ENCODE data around the gene TSEN54. TPM values are rescaled to one million over a fixed set of nuclear protein-coding genes. Genes with fewer than 3 reads are reported as not detected.
"Not testable (repeated sequence)": the region's sequence is repeated elsewhere in the genome, so short reads cannot be mapped to it uniquely, and the experiment has no call there.

The TSEN54 gene
- total RNA-seq, 2 experiments from 2014 or later = 38.8 to 45.4 TPM

DNA sequence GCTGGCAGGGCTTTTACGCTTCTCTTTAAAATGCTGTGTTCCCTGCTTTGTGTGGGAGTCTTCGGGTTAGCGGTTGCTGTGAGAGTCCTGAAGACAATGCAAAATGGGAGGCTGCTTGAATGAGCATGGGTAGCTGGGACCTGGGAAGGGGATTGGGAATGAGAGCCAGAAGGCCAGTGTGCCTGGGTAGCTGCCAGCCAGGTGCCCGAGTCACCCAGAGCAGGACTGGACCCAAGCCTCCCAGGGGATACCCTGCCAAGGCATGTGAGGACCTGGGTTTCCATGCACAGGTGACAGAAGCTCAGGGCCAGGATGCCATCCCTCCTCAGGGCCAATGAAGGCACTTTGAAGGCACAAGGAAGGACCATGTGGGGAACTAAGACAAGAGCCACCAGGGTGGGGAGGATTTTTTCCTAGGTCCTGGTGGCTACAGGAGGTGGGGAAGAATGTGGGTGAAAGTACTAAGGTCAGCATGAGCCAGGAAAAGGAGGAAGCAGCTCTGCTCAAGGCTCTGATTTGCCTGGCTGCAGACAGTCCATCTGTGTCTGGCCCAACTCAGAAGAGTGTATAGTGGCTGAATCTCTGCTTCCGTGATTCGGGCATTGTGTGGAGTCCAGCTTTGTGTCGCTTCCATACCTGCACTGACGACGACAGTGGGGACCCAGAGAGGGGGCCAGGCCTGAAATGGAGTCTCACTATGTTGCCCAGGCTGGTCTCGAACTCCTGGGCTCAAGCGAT lies 39.4 kb upstream of the TSEN54 start:
- Mint-ChIP-seq H3K27me3 (no peaks in the 10 kb centered on the region), H3K4me1 (ENCODE audit: low read depth) (no peaks in the 10 kb centered on the region), H3K36me3 (ENCODE audit: low read depth) (peaks cover 2% of the 10 kb centered on the region), H3K4me3 (no peak overlapping the region), H3K27ac (no peak overlapping the region), H3K9me3 (no peaks in the 10 kb centered on the region)
- DNase-seq = no peak
- ChIA-PET CTCF (interaction anchor here (1.3 kb wide), 1 partner anchor 277 kb away, joined by 5 read pairs; no protein-coding TSS in a partner anchor), POLR2A (interaction anchor here (1.2 to 1.8 kb wide), 2 partner anchors 19 to 47 kb away, joined by 5 read pairs; no protein-coding TSS in a partner anchor)
- intact Hi-C loops (cut with micrococcal nuclease) = no loop called here
- no peak for ATAC-seq
- TF ChIP-seq, protein P1, sequence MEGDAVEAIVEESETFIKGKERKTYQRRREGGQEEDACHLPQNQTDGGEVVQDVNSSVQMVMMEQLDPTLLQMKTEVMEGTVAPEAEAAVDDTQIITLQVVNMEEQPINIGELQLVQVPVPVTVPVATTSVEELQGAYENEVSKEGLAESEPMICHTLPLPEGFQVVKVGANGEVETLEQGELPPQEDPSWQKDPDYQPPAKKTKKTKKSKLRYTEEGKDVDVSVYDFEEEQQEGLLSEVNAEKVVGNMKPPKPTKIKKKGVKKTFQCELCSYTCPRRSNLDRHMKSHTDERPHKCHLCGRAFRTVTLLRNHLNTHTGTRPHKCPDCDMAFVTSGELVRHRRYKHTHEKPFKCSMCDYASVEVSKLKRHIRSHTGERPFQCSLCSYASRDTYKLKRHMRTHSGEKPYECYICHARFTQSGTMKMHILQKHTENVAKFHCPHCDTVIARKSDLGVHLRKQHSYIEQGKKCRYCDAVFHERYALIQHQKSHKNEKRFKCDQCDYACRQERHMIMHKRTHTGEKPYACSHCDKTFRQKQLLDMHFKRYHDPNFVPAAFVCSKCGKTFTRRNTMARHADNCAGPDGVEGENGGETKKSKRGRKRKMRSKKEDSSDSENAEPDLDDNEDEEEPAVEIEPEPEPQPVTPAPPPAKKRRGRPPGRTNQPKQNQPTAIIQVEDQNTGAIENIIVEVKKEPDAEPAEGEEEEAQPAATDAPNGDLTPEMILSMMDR (IDR thresholded peaks at IDR 0.05) = no peak

DNA sequence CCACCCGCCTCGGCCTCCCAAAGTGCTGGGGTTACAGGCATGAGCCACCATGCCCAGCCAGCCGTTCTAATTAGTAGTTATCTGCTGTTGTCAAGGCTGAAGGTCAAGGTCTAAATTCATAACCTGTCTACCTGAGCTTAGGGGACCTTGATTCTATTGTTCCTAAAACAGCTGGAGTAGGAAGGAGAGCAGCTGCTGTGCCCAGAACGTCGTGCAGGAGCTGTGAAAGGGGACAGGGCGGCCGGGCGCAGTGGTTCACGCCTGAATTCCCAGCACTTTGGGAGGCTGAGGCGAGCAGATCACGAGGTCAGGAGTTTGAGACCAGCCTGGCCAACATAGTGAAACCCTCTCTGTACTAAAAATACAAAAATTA lies 38.9 kb upstream of the TSEN54 start:
- POLR2A ChIA-PET = interaction anchor here (1.2 to 1.8 kb wide), 2 partner anchors 20 to 47 kb away, joined by 5 read pairs; no protein-coding TSS in a partner anchor
- H3K9me3 Mint-ChIP-seq; DNase-seq; H3K27me3 Mint-ChIP-seq; ATAC-seq; H3K36me3 Mint-ChIP-seq (ENCODE audit: low read depth); H3K27ac Mint-ChIP-seq; H3K4me1 Mint-ChIP-seq (ENCODE audit: low read depth); H3K4me3 Mint-ChIP-seq; intact Hi-C loops (cut with micrococcal nuclease): not testable (repeated sequence)
- CTCF ChIA-PET = interaction anchor here (1.3 kb wide), 1 partner anchor 276 kb away, joined by 5 read pairs; no protein-coding TSS in a partner anchor

DNA sequence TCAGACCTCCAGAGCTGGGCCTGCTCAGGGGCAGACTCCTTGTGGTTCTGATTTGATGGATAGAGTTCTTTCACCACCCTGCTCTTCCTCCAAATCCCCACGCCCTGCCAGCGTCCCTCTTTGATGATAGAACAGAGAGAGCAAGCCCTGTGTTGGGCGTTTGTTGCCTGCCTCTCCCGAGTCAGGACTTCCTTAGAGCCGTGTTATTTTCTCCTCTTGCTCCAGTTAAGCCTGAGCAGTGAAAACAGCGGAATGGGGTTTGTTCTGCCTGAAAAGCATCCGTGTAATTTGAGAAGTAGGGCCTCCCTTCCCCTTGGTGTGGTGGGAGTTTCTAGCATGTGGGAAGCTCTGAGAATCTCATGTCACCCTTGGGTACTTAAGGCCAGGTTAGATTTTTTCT lies 37.8 kb upstream of the TSEN54 start:
- DNase-seq = no peak
- no peak overlapping the region for H3K4me3 Mint-ChIP-seq
- ATAC-seq = no peak
- intact Hi-C loops (cut with micrococcal nuclease) = no loop called here
- ChIA-PET POLR2A (no interaction called here), CTCF (no interaction called here)
- no peaks in the 10 kb centered on the region for H3K9me3 Mint-ChIP-seq
- H3K27me3 Mint-ChIP-seq = no peaks in the 10 kb centered on the region
- no peaks in the 10 kb centered on the region for H3K4me1 Mint-ChIP-seq (ENCODE audit: low read depth)
- no peaks in the 10 kb centered on the region for H3K36me3 Mint-ChIP-seq (ENCODE audit: low read depth)
- no peak overlapping the region for H3K27ac Mint-ChIP-seq
- TF ChIP-seq, protein P1 (IDR thresholded peaks at IDR 0.05) = no peak

DNA sequence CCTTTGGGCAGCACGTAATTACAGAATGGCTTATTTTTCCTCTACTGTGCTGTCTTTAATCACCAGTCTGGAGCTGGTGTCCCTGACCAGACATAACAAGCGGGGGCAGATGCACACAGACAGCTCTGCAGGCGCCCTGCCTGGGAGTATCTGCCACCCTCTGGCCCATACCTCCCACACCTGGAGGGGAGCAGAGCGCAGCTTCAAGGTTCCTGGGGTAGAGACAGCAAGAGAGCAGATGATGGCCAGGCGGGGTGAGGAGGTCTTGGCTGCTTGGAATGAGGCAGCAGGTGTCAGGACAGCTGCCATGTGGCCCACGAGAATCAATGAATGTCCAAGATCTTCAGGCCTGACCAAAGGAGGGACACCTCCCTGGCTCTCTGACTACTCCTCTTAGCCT lies 36.0 kb upstream of the TSEN54 start:
- H3K27me3 Mint-ChIP-seq = no peaks in the 10 kb centered on the region
- no peaks in the 10 kb centered on the region for H3K9me3 Mint-ChIP-seq
- intact Hi-C loops (cut with micrococcal nuclease) = no loop called here
- H3K4me1 Mint-ChIP-seq (ENCODE audit: low read depth) = no peaks in the 10 kb centered on the region
- DNase-seq (no peak), ATAC-seq (no peak)
- CTCF ChIA-PET = interaction anchor here (1.2 kb wide), 1 partner anchor 23 kb away, joined by 4 read pairs; no protein-coding TSS in a partner anchor
- no peak overlapping the region for H3K4me3 Mint-ChIP-seq
- TF ChIP-seq, protein P1 (IDR thresholded peaks at IDR 0.05) = no peak
- no peaks in the 10 kb centered on the region for H3K36me3 Mint-ChIP-seq (ENCODE audit: low read depth)
- no peak overlapping the region for H3K27ac Mint-ChIP-seq
- POLR2A ChIA-PET = interaction anchor here (1.2 kb wide), 1 partner anchor 17 kb away, joined by 3 read pairs; no protein-coding TSS in a partner anchor

DNA sequence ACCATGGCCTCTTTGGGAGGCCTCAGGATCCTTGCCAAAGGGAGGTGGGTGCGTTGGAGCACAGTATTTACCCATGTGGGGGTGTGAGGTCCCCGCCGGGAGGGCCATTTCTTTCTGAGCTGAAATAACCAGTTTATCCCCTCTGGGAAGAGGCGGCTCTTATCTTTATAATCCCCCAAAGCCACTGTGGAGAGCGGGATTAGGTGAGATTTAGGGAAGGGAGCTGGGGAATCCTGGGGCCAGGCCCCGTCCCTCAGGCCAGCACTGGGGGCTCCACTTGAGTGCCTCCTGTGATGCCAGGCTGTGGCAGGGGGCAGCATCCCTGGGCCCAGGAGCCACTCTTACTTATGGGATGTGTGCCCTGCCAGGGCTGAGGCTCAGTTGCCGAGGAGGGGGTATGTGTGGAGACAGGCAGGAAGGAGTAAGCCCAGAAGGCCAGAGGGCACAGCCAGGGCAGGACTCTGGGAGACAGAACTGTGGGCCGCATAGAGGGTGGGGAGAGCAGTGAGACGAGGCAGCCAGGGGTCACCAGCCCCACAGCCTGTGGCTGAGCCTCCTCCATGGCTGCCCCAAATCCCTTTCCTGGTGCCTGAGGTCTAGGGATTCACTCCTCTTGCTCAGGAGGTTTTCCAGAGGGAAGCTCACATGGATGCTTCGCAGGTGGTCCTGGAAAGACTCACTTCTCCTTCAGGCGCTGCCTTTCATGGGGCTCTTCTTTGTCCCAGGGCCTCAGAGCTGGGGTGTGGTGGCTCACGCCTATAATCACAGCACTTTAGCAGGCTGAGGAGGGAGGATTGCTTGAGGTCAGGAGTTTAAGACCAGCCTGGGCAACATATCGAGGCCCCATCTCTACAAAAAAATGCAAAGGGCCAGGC lies 34.9 kb upstream of the TSEN54 start:
- no peaks in the 10 kb centered on the region for H3K9me3 Mint-ChIP-seq
- no peak overlapping the region for H3K4me3 Mint-ChIP-seq
- POLR2A ChIA-PET = interaction anchor here (1.2 to 1.7 kb wide), 2 partner anchors 18 to 35 kb away, joined by 3 to 5 read pairs; no protein-coding TSS in a partner anchor
- TF ChIP-seq, protein P1 (IDR thresholded peaks at IDR 0.05) = no peak
- ATAC-seq = no peak
- peaks cover 3% of the 10 kb centered on the region for H3K4me1 Mint-ChIP-seq (ENCODE audit: low read depth)
- CTCF ChIA-PET = no interaction called here
- DNase-seq = no peak
- no peak overlapping the region for H3K27ac Mint-ChIP-seq
- intact Hi-C loops (cut with micrococcal nuclease) = no loop called here
- no peaks in the 10 kb centered on the region for H3K36me3 Mint-ChIP-seq (ENCODE audit: low read depth)
- no peaks in the 10 kb centered on the region for H3K27me3 Mint-ChIP-seq
